Measurements from ENCODE around the gene POLN.

The POLN gene

DNA sequence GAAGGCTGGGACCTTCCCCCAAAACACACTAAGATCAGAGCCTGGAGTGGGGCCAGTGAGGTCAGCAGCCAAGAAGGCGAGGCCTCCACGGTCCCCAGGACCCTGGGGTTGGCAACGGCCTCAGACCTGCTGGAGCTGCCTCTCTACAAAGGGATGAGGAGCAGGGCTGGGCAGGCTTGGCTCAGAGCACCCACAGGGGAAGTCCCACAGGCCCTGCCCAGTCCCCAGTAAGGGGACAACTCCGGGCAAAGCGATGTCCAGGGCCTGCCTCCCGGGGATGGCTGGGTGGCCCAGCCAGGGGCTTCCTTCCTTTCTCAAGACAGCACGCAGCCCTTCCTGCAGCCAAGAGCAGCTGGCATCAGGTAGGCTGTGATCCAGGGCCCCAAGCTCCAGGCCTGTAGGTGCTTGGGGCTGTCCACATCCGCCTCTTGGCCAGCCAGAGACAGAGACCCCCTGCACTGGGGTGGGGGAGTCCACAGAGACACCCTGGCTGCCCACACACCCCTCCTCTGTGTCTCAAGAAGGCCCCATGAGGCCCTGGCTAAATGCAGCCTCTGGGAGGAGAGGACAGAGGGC is 14.3 kb upstream of the POLN start:
- no peak overlapping the region for H3K4me3 ChIP-seq (ENCODE audit: low read depth, low read length)
- TF ChIP-seq CTCF (IDR thresholded peaks at IDR 0.05; ENCODE audit: low read depth, low read length) (no peak), MYC (IDR thresholded peaks at IDR 0.05; ENCODE audit: low read depth, low read length) (no peak), POLR2A (IDR thresholded peaks at IDR 0.05; ENCODE audit: extremely low read depth, insufficient read length) (no peak), MAX (IDR thresholded peaks at IDR 0.05; ENCODE audit: low read depth, low read length) (no peak)
- DNase-seq (ENCODE audit: low read depth): no peak

DNA sequence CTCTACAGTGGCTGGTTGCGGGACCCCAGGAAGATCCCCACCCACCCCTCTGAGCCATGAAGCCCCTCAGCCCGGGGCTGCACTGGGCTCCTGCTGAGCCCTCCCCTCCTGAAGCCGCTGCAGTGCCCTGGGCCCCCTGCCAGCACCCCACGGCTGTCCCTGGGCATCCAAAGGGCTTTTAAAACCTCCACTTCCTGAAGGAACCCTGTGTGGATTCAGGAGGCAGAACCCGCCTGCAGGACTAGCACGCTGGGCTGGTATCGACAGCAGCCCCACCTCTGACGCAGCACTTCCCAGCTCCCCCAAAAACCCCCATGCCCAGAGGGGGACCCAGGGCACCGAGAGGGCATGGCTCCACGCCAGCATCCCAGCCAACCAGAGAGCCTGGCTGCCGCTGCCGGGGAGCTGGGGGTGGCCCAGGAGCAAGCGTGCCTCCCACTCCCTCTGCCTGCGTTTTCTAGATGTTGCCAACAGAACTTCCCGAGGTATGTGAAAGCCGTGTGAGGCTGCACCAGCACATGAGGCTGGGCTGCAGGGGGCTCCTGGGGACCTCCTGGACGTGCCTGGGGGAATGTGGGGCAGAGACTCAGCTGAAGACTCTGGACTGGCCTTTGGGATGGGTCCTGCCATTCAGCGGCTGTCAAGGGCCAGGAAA is 13.7 kb upstream of the POLN start:
- no peak overlapping the region for H3K4me3 ChIP-seq (ENCODE audit: low read depth, low read length)
- no peak for DNase-seq (ENCODE audit: low read depth)
- TF ChIP-seq CTCF (IDR thresholded peaks at IDR 0.05; ENCODE audit: low read depth, low read length) (no peak), MYC (IDR thresholded peaks at IDR 0.05; ENCODE audit: low read depth, low read length) (no peak), POLR2A (IDR thresholded peaks at IDR 0.05; ENCODE audit: extremely low read depth, insufficient read length) (no peak), MAX (IDR thresholded peaks at IDR 0.05; ENCODE audit: low read depth, low read length) (no peak)

- no peak for DNase-seq (ENCODE audit: low read depth)
- H3K4me3 ChIP-seq (ENCODE audit: low read depth, low read length): no peak overlapping the region
Measured at GRCh38 chr4:2254665-2255500, 13.0 kb upstream of the POLN start.

DNA sequence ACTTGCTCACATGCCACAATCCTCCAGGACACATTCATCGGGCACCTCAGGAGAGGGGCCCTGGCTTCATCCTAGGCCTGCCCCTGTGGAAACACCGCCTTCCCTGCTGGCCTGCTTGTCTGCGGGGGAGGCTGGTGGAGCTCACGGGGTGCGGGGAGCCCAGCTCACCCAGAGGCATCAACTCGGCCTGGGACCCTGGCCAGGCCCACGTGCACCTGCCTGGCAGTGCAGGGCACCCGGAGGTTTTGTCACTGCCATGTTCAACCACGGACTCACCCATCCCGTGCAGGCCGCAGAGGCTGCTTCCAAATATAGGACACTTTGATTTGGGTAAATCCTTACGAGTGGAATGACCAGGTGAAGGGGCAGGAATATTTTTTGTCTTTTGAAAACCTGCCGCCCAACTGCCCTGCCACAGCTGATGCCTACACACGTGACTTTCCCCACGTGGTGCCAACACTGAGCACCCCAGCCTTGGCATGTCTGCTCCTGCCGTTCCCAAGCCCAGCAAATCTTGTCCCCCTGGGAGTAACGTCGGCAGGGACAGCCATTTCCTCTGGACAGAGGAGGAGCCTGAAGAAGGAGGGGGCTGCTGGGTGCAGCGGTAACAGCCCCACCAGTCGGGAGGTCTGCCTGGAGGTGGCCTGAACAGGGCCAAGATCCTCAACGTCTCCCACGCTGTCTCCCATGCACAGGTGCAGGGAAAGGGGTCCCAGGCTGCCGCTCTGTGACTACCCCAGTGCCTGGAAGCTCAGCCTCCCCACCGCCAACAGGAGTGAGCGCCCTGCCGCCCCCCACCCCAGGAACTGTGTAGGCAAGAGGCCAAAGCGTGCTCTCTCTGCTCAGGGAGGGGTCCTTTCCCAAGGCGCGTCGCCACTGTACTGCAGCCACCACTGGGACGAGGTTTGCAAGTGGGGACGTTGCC is 11.5 kb upstream of the POLN start:
- TF ChIP-seq POLR2A (IDR thresholded peaks at IDR 0.05; ENCODE audit: extremely low read depth, insufficient read length): no peak
- no peak for TF ChIP-seq MAX (IDR thresholded peaks at IDR 0.05; ENCODE audit: low read depth, low read length)
- no peak overlapping the region for H3K4me3 ChIP-seq (ENCODE audit: low read depth, low read length)
- DNase-seq (ENCODE audit: low read depth): no peak

More at GRCh38 chr4:2254665-2255500, 13.0 kb upstream of the POLN start:
- TF ChIP-seq CTCF (IDR thresholded peaks at IDR 0.05; ENCODE audit: low read depth, low read length) (no peak), POLR2A (IDR thresholded peaks at IDR 0.05; ENCODE audit: extremely low read depth, insufficient read length) (no peak), MAX (IDR thresholded peaks at IDR 0.05; ENCODE audit: low read depth, low read length) (no peak), MYC (IDR thresholded peaks at IDR 0.05; ENCODE audit: low read depth, low read length) (no peak)

DNA sequence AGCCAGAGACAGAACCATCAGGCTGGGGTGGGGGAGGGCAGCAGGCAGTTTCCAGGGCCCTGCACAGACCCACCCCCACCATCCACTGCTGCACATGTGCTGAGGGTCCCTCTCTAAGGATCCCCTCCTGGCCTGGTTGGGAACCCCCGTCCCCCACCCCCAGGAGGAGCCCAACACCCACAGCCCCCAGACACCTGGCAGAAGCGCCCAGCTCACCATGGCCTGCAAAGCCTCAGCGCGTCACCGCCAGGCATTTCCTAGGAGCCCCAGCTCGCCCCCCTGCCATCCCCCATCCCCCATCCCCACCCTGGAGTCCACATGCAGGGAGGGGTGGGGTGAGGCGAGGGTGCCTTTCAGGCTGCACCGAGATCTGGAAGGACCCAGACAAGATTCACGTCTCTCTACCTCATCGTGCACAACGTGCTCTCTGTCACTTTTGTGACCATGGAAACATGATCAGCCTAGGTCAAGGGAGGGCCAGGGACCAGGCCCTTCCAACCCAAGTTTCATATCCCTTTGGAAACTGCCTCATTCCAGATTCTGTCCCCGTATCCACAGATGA is 10.7 kb upstream of the POLN start:
- TF ChIP-seq MYC (IDR thresholded peaks at IDR 0.05; ENCODE audit: low read depth, low read length) (no peak), MAX (IDR thresholded peaks at IDR 0.05; ENCODE audit: low read depth, low read length) (no peak), POLR2A (IDR thresholded peaks at IDR 0.05; ENCODE audit: extremely low read depth, insufficient read length) (no peak), CTCF (IDR thresholded peaks at IDR 0.05; ENCODE audit: low read depth, low read length) (no peak)
- no peak for DNase-seq (ENCODE audit: low read depth)
- no peak overlapping the region for H3K4me3 ChIP-seq (ENCODE audit: low read depth, low read length)
